ENCODE measurements around the gene TSPEAR. TPM values are rescaled to one million over a fixed set of nuclear protein-coding genes. Genes with fewer than 3 reads are reported as not detected.

The TSPEAR gene
- polyA plus RNA-seq, 1 of the 3 experiments (the other 2 are of a cell fraction): 0.08 TPM

DNA sequence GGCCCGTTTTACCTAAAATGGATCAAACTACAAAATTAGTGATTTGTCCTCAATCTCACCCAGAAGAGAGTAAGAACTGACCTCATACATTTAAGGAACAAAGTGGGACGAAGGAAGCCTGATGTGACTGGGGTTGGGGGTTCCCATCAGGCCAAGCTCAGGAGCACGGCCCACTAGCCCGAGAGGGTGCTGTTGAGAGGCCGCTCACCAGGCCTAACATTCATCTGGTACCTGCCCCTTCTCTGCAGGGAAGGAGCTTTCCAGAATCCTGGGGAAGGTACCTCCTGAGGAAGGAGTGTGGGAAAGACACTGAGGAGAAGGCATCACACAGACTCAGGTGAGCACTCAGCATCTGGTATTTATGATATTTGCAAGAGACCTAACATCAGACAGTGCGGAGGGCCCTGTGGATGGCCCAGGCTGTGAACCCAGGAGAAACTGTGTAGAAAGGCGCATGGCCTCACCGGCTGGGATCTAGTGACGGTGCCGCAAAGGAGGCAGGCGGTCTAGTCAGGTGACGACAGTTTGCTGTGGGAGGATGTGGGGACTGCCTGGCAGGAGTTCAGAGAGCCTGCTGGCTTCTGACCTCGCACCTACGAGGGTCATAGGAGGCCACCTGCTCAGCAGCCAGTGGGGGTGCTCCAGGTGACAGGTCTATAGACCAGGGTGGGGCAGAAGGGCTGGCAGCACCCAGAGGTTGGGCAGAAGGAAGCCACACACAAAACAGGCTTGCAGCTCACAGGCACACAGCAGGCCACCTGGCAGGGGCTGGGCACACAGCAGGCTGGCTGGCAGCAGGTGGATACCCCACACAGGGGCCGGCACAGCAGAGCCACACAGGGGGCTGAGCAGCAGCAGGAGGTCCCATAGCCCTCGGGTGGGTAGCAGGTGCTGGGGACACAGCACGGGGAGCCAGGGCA is 57.5 kb downstream of the TSPEAR start (continued):
- TF ChIP-seq, protein P1, sequence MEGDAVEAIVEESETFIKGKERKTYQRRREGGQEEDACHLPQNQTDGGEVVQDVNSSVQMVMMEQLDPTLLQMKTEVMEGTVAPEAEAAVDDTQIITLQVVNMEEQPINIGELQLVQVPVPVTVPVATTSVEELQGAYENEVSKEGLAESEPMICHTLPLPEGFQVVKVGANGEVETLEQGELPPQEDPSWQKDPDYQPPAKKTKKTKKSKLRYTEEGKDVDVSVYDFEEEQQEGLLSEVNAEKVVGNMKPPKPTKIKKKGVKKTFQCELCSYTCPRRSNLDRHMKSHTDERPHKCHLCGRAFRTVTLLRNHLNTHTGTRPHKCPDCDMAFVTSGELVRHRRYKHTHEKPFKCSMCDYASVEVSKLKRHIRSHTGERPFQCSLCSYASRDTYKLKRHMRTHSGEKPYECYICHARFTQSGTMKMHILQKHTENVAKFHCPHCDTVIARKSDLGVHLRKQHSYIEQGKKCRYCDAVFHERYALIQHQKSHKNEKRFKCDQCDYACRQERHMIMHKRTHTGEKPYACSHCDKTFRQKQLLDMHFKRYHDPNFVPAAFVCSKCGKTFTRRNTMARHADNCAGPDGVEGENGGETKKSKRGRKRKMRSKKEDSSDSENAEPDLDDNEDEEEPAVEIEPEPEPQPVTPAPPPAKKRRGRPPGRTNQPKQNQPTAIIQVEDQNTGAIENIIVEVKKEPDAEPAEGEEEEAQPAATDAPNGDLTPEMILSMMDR (IDR thresholded peaks at IDR 0.05): no peak
- TF ChIP-seq JUND (IDR thresholded peaks at IDR 0.05) (no peak), NFIC (IDR thresholded peaks at IDR 0.05; ENCODE audit: borderline replicate concordance) (no peak), RFX5 (IDR thresholded peaks at IDR 0.05; ENCODE audit: low read length) (no peak), RAD21 (IDR thresholded peaks at IDR 0.05; ENCODE audit: low read length) (no peak)
- TF ChIP-seq, protein P2, sequence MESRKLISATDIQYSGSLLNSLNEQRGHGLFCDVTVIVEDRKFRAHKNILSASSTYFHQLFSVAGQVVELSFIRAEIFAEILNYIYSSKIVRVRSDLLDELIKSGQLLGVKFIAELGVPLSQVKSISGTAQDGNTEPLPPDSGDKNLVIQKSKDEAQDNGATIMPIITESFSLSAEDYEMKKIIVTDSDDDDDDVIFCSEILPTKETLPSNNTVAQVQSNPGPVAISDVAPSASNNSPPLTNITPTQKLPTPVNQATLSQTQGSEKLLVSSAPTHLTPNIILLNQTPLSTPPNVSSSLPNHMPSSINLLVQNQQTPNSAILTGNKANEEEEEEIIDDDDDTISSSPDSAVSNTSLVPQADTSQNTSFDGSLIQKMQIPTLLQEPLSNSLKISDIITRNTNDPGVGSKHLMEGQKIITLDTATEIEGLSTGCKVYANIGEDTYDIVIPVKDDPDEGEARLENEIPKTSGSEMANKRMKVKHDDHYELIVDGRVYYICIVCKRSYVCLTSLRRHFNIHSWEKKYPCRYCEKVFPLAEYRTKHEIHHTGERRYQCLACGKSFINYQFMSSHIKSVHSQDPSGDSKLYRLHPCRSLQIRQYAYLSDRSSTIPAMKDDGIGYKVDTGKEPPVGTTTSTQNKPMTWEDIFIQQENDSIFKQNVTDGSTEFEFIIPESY (IDR thresholded peaks at IDR 0.05; ENCODE audit: borderline replicate concordance, low read depth): no peak
- TF ChIP-seq, protein P3, sequence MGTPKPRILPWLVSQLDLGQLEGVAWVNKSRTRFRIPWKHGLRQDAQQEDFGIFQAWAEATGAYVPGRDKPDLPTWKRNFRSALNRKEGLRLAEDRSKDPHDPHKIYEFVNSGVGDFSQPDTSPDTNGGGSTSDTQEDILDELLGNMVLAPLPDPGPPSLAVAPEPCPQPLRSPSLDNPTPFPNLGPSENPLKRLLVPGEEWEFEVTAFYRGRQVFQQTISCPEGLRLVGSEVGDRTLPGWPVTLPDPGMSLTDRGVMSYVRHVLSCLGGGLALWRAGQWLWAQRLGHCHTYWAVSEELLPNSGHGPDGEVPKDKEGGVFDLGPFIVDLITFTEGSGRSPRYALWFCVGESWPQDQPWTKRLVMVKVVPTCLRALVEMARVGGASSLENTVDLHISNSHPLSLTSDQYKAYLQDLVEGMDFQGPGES (IDR thresholded peaks at IDR 0.05; ENCODE audit: low read depth, low read length): no peak

DNA sequence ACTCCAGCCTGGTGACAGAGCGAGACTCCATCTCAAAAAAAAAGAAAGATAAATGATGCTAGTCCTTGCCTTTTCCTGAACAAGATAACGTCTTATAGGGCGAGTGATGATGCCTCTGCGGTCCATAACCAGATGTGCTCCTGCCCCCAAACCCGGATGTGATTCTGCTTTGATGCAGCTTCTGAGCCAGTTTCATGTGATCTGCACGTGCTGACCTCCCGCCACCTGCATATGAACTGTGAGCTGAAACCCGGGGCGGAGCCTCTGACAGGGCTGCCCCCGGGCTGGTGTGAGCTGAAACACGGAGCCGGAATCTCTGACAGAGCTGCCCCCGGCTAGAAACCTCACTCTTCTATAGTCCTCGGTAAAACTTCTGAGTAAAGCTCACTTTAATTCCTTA is 58.2 kb downstream of the TSPEAR start:
- no peak for DNase-seq
- Histone ChIP-seq H3K36me3 (replicated peaks in 1 of 2; ENCODE audit: control insufficient read depth in 1 of 2, insufficient read depth in 2 of 2, low read length in 1 of 2) (no peaks in the 10 kb centered on the region), H3K9me2 (no peaks in the 10 kb centered on the region), H3K9me3 (no peaks in the 10 kb centered on the region), H3K4me3 (ENCODE audit: low read depth in 2 of 2, low read length in 1 of 2) (no peak overlapping the region), H3K4me1 (ENCODE audit: control insufficient read depth in 1 of 2, insufficient read depth in 2 of 2, low read depth in 1 of 2, low read length in 1 of 2) (no peaks in the 10 kb centered on the region), H3F3A (replicated peaks; ENCODE audit: insufficient read depth) (no peaks in the 10 kb centered on the region), H3K27me3 (ENCODE audit: insufficient read depth) (peaks cover 46% of the 10 kb centered on the region), H3K9ac (no peak overlapping the region), H3K79me2 (ENCODE audit: insufficient read depth) (no peaks in the 10 kb centered on the region), H4K20me1 (ENCODE audit: insufficient read depth) (no peaks in the 10 kb centered on the region), H2AFZ (ENCODE audit: low read depth) (no peak overlapping the region), H3K4me2 (no peak overlapping the region), H3K27ac (ENCODE audit: low read depth in 2 of 2, low read length in 1 of 2) (no peak overlapping the region)
- CTCF ChIA-PET: interaction anchor here (0.9 kb wide), 1 partner anchor 24 kb away, joined by 3 read pairs; no protein-coding TSS in a partner anchor
- TF ChIP-seq, protein P1 (IDR thresholded peaks at IDR 0.05): no peak
- TF ChIP-seq SMC3 (IDR thresholded peaks at IDR 0.05; ENCODE audit: low read depth, low read length): no peak
- no peak for TF ChIP-seq FOXJ3 (CRISPR knock-in tag; IDR thresholded peaks at IDR 0.05)
- no peak for TF ChIP-seq RFX5 (IDR thresholded peaks at IDR 0.05; ENCODE audit: low read length)
- no peak for TF ChIP-seq JUND (IDR thresholded peaks at IDR 0.05)
- no peak for TF ChIP-seq RCOR1 (IDR thresholded peaks at IDR 0.05; ENCODE audit: low read length)
- TF ChIP-seq, protein P4, sequence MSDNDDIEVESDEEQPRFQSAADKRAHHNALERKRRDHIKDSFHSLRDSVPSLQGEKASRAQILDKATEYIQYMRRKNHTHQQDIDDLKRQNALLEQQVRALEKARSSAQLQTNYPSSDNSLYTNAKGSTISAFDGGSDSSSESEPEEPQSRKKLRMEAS (IDR thresholded peaks at IDR 0.05; ENCODE audit: low read depth): no peak
- TF ChIP-seq NFIC (IDR thresholded peaks at IDR 0.05; ENCODE audit: borderline replicate concordance): no peak
- TF ChIP-seq, protein P2 (IDR thresholded peaks at IDR 0.05; ENCODE audit: borderline replicate concordance, low read depth): no peak
- TF ChIP-seq, protein P5, sequence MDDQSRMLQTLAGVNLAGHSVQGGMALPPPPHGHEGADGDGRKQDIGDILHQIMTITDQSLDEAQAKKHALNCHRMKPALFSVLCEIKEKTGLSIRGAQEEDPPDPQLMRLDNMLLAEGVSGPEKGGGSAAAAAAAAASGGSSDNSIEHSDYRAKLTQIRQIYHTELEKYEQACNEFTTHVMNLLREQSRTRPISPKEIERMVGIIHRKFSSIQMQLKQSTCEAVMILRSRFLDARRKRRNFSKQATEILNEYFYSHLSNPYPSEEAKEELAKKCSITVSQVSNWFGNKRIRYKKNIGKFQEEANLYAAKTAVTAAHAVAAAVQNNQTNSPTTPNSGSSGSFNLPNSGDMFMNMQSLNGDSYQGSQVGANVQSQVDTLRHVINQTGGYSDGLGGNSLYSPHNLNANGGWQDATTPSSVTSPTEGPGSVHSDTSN (IDR thresholded peaks at IDR 0.05): no peak
- no peak for TF ChIP-seq GATA2 (CRISPR knock-in tag; IDR thresholded peaks at IDR 0.05)
- WGBS (ENCODE audit: low lambda C conversion rate): 8% methylated on average over 8 of the region's 14 CpGs
- POLR2A ChIA-PET: no interaction called here

Data from SK-N-SH (cell line).